Stomach (tissue), 4 donors: ENCODE measurements around the gene GGT6.
"Not testable (repeated sequence)": the region's sequence is repeated elsewhere in the genome, so short reads cannot be mapped to it uniquely, and the experiment has no call there.

Experiments
- EP300 ChIP-seq: sonication (generic); formaldehyde crosslinking; IDR thresholded peaks from one replicate; pipeline ENCODE4 v1.6.1; 2017; ENCODE audit warnings: antibody characterized with exemption
- POLR2A ChIP-seq, 4 donors: fragments of 450-650 bp; IDR thresholded peaks; one replicate each; pipeline ENCODE4 v1.6.1; 2016; ENCODE audit warnings: antibody characterized with exemption in 4 of 4, control low read depth in 2 of 4, mild to moderate bottlenecking in 1 of 4, moderate library complexity in 1 of 4
- TF ChIP-seq, protein P1 (sequence below), 7 experiments: fragments of 450-650 bp in 4 of 7; fragments of 200-600 bp in 3 of 7; sonication (generic) in 3 of 7; IDR thresholded peaks; one replicate each; pipeline ENCODE4 v1.5.1; 2016 to 2019; ENCODE audit warnings: antibody characterized with exemption in 7 of 7, control low read depth in 2 of 7, mild to moderate bottlenecking in 1 of 7

DNA sequence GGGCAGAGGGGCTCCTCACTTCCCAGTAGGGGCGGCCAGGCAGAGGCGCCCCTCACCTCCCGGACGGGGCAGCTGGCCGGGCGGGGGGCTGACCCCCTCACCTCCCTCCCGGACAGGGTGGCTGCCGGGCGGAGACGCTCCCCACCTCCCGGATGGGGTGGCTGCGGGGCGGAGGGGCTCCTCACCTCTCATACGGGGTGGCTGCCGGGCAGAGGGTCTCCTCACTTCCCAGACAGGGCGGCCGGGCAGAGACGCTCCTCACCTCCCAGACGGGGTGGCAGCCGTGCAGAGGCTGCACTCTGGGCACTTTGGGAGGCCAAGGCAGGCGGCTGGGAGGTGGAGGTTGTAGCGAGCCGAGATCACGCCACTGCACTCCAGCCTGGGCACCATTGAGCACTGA lies 18.0 kb upstream of the GGT6 start:
- TF ChIP-seq, protein P1, sequence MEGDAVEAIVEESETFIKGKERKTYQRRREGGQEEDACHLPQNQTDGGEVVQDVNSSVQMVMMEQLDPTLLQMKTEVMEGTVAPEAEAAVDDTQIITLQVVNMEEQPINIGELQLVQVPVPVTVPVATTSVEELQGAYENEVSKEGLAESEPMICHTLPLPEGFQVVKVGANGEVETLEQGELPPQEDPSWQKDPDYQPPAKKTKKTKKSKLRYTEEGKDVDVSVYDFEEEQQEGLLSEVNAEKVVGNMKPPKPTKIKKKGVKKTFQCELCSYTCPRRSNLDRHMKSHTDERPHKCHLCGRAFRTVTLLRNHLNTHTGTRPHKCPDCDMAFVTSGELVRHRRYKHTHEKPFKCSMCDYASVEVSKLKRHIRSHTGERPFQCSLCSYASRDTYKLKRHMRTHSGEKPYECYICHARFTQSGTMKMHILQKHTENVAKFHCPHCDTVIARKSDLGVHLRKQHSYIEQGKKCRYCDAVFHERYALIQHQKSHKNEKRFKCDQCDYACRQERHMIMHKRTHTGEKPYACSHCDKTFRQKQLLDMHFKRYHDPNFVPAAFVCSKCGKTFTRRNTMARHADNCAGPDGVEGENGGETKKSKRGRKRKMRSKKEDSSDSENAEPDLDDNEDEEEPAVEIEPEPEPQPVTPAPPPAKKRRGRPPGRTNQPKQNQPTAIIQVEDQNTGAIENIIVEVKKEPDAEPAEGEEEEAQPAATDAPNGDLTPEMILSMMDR (IDR thresholded peaks at IDR 0.05): not testable (repeated sequence)
- TF ChIP-seq EP300; POLR2A (IDR thresholded peaks at IDR 0.05): not testable (repeated sequence)
